Tibial nerve (tissue), 3 donors: ENCODE measurements around the gene RPS6KA3.

Experiments used
- POLR2A ChIP-seq, 2 donors: fragments of 450-650 bp; IDR thresholded peaks; one replicate each; pipeline ENCODE4 v1.6.1; 2017; ENCODE audit warnings: antibody characterized with exemption in 2 of 2, mild to moderate bottlenecking in 2 of 2, moderate library complexity in 2 of 2
- TF ChIP-seq, protein P1 (sequence below), 5 experiments: fragments of 200-600 bp in 3 of 5; fragments of 450-650 bp in 2 of 5; sonication (generic) in 3 of 5; IDR thresholded peaks; one replicate each; pipeline ENCODE4 v1.5.1; 2016 to 2019; ENCODE audit warnings: antibody characterized with exemption in 5 of 5, mild to moderate bottlenecking in 3 of 5, moderate library complexity in 2 of 5

DNA sequence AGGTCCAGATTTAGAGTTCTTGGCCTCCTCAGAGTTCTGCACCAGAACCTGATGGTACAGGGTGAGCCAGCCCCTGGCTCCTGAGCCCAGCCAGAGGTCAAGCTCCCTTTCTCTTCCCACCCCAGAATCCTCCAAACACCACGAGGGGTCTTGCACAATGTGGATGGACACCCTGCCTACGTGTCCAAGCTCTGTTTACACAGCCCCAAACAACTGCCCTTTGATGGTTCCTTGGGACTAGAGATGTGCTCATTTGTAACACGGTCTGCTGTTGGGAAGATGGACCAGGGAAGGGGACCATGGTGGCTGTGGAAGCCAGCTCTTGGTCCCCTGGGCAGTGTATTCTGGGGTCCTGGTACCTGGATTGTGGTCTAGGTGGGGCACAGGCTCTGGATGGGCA lies 40.0 kb upstream of the RPS6KA3 start:
- no peak for TF ChIP-seq POLR2A (IDR thresholded peaks at IDR 0.05)
- TF ChIP-seq, protein P1, sequence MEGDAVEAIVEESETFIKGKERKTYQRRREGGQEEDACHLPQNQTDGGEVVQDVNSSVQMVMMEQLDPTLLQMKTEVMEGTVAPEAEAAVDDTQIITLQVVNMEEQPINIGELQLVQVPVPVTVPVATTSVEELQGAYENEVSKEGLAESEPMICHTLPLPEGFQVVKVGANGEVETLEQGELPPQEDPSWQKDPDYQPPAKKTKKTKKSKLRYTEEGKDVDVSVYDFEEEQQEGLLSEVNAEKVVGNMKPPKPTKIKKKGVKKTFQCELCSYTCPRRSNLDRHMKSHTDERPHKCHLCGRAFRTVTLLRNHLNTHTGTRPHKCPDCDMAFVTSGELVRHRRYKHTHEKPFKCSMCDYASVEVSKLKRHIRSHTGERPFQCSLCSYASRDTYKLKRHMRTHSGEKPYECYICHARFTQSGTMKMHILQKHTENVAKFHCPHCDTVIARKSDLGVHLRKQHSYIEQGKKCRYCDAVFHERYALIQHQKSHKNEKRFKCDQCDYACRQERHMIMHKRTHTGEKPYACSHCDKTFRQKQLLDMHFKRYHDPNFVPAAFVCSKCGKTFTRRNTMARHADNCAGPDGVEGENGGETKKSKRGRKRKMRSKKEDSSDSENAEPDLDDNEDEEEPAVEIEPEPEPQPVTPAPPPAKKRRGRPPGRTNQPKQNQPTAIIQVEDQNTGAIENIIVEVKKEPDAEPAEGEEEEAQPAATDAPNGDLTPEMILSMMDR (IDR thresholded peaks at IDR 0.05), result no peak
